Lower lobe of right lung (tissue), 2 donors: Measurements from ENCODE around the gene AGBL3. TPM values are rescaled to one million over a fixed set of nuclear protein-coding genes. Genes with fewer than 3 reads are reported as not detected.

Experiments
- ATAC-seq, 2 donors: fragments of 200-7000 bp; cut with Tn5 transposase; one replicate each; pipeline ENCODE4 v1.9.1; 2020 to 2022; ENCODE audit warnings: mild to moderate bottlenecking in 2 of 2, moderate library complexity in 2 of 2
- DNase-seq: peaks from one replicate; pipeline ENCODE4 v3.0.0-alpha.2; 2020
- H3K27ac ChIP-seq: fragments of 200-600 bp; one replicate; pipeline ENCODE4 v1.8.0; 2022
- H3K27me3 ChIP-seq: fragments of 200-600 bp; one replicate; pipeline ENCODE4 v1.8.0; 2022; ENCODE audit warnings: low read depth
- H3K36me3 ChIP-seq: fragments of 200-600 bp; one replicate; pipeline ENCODE4 v1.8.0; 2022; ENCODE audit warnings: mild to moderate bottlenecking
- H3K4me1 ChIP-seq: fragments of 200-600 bp; one replicate; pipeline ENCODE4 v1.8.0; 2022
- H3K4me3 ChIP-seq: fragments of 200-600 bp; one replicate; pipeline ENCODE4 v1.8.0; 2022; ENCODE audit warnings: mild to moderate bottlenecking
- H3K9me3 ChIP-seq: fragments of 200-600 bp; one replicate; pipeline ENCODE4 v1.8.0; 2022
- intact Hi-C: fragments of 100-400 bp; cut with DNase I; formaldehyde crosslinking; loops from one replicate; pipeline ENCODE4 v1.11.0; 2022
- total RNA-seq: library from RNA; stranded (reverse); fragmentation: NEBNext Ultra II Directional; extraction: Animal tissue kit (Norgen Biotek cat#: 25700); gene quantifications from one replicate; pipeline ENCODE4 v1.2.1, GENCODE V29; 2021
- TF ChIP-seq, protein P1 (sequence below): fragments of 200-600 bp; IDR thresholded peaks from one replicate; pipeline ENCODE4 v1.8.0; 2022; ENCODE audit warnings: antibody characterized with exemption, mild to moderate bottlenecking
- donor health status: DM: no; HTN: yes; CAD: no; lungs with severe emphysema.

Gene AGBL3
- total RNA-seq, 1 donor from 2014 or later = 6.1 TPM

DNA sequence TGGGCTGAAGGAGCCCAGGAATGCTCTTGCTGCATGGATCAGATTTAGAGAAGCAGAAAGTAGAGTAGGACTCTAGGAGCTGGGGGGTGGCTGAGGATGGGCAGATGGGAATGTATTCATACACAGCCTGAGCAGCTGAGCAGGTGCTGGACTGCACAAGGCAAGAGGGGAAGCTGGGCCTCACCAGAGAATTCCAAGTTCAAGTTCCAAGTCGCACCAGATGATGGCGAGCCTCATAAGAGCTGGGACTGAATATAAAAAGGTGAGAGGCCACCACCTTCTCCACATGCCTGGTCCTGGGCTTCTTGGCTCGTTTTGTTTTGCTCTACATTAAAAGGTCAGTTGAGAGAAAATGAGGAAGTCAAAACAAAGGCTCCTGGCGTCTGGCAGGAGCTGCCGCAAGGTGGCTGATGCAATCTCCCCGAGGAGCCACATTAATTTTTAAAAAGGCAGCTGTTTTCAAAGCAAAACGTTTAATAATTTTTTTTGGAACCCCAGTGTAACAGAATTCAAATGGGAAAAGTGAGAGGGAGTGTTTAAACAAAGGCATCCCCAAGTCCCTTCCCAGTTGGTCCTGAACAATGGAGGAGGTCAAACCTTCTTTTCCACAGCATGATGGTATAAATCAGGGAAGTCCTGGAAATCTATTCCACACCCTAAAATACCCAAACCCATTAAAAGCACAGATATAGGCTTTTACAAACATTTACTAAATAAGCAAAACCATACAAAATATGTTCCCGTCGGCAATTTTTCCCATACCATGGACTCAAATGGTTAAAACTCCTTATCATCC is 174.7 kb downstream of the AGBL3 start:
- ATAC-seq (no peak), DNase-seq (no peak)
- H3K27ac ChIP-seq = peak overlapping the region; percentile 65
- intact Hi-C loops = no loop called here
- no peaks in the 10 kb centered on the region for H3K9me3 ChIP-seq
- no peaks in the 10 kb centered on the region for H3K27me3 ChIP-seq
- no peak overlapping the region for H3K4me3 ChIP-seq
- H3K4me1 ChIP-seq = peaks cover 79% of the 10 kb centered on the region
- peaks cover 27% of the 10 kb centered on the region for H3K36me3 ChIP-seq
- TF ChIP-seq, protein P1, sequence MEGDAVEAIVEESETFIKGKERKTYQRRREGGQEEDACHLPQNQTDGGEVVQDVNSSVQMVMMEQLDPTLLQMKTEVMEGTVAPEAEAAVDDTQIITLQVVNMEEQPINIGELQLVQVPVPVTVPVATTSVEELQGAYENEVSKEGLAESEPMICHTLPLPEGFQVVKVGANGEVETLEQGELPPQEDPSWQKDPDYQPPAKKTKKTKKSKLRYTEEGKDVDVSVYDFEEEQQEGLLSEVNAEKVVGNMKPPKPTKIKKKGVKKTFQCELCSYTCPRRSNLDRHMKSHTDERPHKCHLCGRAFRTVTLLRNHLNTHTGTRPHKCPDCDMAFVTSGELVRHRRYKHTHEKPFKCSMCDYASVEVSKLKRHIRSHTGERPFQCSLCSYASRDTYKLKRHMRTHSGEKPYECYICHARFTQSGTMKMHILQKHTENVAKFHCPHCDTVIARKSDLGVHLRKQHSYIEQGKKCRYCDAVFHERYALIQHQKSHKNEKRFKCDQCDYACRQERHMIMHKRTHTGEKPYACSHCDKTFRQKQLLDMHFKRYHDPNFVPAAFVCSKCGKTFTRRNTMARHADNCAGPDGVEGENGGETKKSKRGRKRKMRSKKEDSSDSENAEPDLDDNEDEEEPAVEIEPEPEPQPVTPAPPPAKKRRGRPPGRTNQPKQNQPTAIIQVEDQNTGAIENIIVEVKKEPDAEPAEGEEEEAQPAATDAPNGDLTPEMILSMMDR = no peak

DNA sequence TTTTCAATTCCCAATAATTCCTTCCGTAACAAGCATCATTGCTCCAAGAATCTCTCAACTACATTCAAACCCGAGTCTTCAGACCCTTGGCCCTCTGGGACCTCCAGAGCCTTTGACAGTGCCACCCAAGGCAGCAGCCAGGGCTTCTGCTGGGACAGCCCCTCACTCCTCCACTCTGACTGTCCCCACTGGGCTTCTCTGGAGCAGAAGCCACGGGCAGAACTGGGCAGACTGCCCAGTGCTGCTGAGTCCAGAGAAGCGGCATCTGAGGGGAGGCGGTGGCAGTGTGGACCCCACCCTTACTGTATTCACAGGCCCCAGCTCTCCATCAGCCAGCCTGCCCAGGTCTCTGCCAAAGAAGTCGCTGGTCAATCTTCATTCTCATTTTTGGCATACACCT is 175.4 kb downstream of the AGBL3 start:
- intact Hi-C loops = no loop called here
- TF ChIP-seq, protein P1 = no peak
- Histone ChIP-seq H3K27me3 (no peaks in the 10 kb centered on the region), H3K4me3 (no peak overlapping the region), H3K36me3 (peaks cover 33% of the 10 kb centered on the region), H3K27ac (peak overlapping the region; percentile 65), H3K9me3 (no peaks in the 10 kb centered on the region), H3K4me1 (peaks cover 83% of the 10 kb centered on the region)
- DNase-seq = no peak
- no peak for ATAC-seq

DNA sequence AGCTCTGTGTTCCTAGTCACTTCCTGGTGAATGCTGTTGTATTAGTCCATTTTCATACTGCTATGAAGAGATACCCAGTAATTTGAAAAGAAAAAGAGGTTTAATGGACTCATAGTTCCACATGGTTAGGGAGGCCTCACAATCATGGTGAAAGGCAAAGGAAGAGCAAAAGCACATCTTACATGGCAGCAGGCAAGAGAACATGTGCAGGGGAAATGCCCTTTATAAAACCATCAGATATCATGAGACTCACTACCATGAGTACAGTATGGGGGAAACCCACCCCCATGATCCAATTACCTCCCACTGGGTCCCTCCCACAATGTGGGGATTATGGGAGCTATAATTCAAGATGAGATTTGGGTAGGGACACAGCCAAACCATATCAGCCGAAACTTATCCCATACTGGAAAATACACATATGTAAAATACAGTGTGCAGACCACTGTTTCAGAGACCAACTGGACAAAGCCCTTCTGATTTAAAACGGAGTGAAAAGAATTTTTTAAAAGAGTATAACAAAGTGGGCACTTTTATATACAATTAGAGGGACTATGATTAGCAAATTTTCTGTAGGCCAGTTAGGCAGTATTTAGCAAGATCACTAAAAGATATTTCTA is 176.2 kb downstream of the AGBL3 start:
- Histone ChIP-seq H3K27ac (peak overlapping the region; percentile 65), H3K4me3 (no peak overlapping the region), H3K4me1 (peaks cover 90% of the 10 kb centered on the region), H3K36me3 (peaks cover 42% of the 10 kb centered on the region), H3K9me3 (no peaks in the 10 kb centered on the region), H3K27me3 (no peaks in the 10 kb centered on the region)
- DNase-seq (no peak), ATAC-seq (no peak)
- TF ChIP-seq, protein P1 = no peak
- intact Hi-C loops = no loop called here

DNA sequence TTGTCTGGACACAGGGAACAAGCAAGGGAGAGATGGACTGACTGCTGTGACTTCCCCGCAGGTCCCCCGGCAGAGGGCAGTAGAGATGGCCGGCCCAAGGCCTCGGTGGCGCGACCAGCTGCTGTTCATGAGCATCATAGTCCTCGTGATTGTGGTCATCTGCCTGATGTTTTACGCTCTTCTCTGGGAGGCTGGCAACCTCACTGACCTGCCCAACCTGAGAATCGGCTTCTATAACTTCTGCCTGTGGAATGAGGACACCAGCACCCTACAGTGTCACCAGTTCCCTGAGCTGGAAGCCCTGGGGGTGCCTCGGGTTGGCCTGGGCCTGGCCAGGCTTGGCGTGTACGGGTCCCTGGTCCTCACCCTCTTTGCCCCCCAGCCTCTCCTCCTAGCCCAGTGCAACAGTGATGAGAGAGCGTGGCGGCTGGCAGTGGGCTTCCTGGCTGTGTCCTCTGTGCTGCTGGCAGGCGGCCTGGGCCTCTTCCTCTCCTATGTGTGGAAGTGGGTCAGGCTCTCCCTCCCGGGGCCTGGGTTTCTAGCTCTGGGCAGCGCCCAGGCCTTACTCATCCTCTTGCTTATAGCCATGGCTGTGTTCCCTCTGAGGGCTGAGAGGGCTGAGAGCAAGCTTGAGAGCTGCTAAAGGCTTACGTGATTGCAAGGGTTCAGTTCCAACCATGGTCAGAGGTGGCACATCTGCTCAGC is 178.2 kb downstream of the AGBL3 start:
- Histone ChIP-seq H3K9me3 (no peaks in the 10 kb centered on the region), H3K27ac (peak overlapping the region; percentile 72), H3K36me3 (peaks cover 51% of the 10 kb centered on the region), H3K4me1 (peaks cover 88% of the 10 kb centered on the region), H3K4me3 (no peak overlapping the region), H3K27me3 (no peaks in the 10 kb centered on the region)
- TF ChIP-seq, protein P1 = peak; percentile 10
- ATAC-seq (no peak), DNase-seq (no peak)
- intact Hi-C loops = no loop called here

DNA sequence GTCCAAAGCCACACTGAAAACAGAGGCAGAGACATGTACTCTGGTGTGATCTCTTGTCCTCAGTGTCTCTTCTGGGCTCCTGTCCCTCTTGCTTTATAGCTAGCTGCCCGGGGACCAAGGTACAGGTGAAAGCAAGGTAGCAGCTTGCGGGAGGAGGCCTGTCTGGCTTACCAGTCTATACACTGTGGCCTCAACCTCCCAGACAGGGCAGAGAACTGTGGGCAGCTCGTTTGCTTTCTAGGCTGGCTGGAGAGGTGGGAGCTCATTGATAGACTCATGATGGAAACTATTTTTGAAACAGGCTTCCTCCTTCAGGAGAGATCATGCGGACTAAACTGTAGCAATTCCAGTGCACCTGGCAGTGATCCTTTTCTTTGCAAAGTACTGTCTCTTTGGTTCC is 179.6 kb downstream of the AGBL3 start:
- ATAC-seq (no peak), DNase-seq (no peak)
- peak overlapping the region; percentile 72 for H3K27ac ChIP-seq
- intact Hi-C loops = no loop called here
- no peaks in the 10 kb centered on the region for H3K27me3 ChIP-seq
- H3K4me3 ChIP-seq = no peak overlapping the region
- TF ChIP-seq, protein P1 = no peak
- H3K9me3 ChIP-seq = no peaks in the 10 kb centered on the region
- peaks cover 51% of the 10 kb centered on the region for H3K36me3 ChIP-seq
- H3K4me1 ChIP-seq = peaks cover 79% of the 10 kb centered on the region
